ACC112 (cell line): ENCODE measurements around the gene MYOZ3.
A peak's percentile ranks its signal among the peaks of the same experiment; 100 is the strongest.

Source experiments
- H2AFZ ChIP-seq: fragments of 200-600 bp; sonication (generic); one replicate; pipeline ENCODE4 v1.6.0; 2017; ENCODE audit warnings: antibody characterized with exemption, low read length; ENCODE audit not compliant: unreplicated experiment
- H3K27ac ChIP-seq: fragments of 200-600 bp; sonication (generic); 2 replicates; pipeline ENCODE4 v1.5.1; 2014; ENCODE audit warnings: low read depth, mild to moderate bottlenecking, antibody characterized with exemption, low read length, moderate library complexity
- H3K27me3 ChIP-seq: fragments of 200-600 bp; sonication (generic); 2 replicates; pipeline ENCODE4 v1.6.1; 2014; ENCODE audit warnings: mild to moderate bottlenecking, antibody characterized with exemption, low read length, moderate library complexity, mixed read lengths; ENCODE audit not compliant: insufficient read depth
- H3K36me3 ChIP-seq: fragments of 200-600 bp; sonication (generic); 2 replicates; pipeline ENCODE4 v1.6.1; 2016; ENCODE audit warnings: mild to moderate bottlenecking, antibody characterized with exemption, low read length, moderate library complexity, mixed read lengths; ENCODE audit not compliant: insufficient read depth
- H3K4me1 ChIP-seq: fragments of 200-600 bp; sonication (generic); one replicate; pipeline ENCODE4 v1.6.1; 2016; ENCODE audit warnings: low read length, mixed read lengths; ENCODE audit not compliant: insufficient read depth, unreplicated experiment, control insufficient read depth
- H3K4me3 ChIP-seq: fragments of 200-600 bp; sonication (generic); 2 replicates; pipeline ENCODE4 v1.5.1; 2014; ENCODE audit warnings: mild to moderate bottlenecking, low read depth, low read length
- H3K79me2 ChIP-seq: fragments of 200-600 bp; sonication (generic); one replicate; pipeline ENCODE4 v1.6.0; 2016; ENCODE audit warnings: low read length; ENCODE audit not compliant: control insufficient read depth, unreplicated experiment, insufficient read depth

The MYOZ3 gene

DNA sequence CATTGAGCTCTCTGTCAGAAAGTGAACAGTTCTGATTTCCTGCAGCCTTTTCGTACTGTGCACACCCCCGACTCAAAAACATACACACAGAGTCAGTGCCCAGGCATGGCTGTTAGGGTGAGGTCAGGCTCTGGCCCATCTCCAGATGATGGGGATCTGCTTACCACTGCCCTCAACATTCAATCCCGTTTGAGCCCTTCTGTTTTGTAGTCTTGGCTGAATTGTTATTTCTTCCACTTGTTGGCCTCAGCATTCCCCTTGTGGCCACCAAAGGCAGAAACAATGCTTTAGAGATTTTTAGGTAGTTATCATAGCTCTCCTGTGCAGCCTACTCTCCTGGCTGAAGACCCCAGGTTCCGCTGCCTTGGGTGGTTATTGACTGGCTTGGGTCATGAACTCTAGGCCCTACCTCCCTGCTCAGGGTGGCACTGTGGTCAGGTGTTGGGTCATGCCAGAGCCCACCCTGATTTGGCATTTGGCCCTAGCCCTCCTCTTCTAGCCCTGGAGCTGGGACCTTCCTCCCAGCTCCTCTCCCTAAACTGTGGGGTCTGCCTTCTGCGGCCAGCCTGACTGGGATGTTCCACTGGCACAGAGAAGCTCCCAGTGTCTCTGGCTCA is 7.8 kb upstream of the MYOZ3 start:
- Histone ChIP-seq H3K79me2 (no peaks in the 10 kb centered on the region), H2AFZ (no peak overlapping the region), H3K36me3 (no peaks in the 10 kb centered on the region; the same call in 1 of the 2 replicates), H3K4me1 (peaks cover 17% of the 10 kb centered on the region), H3K4me3 (no peak overlapping the region), H3K27me3 (no peaks in the 10 kb centered on the region), H3K27ac (0 out of 2 replicates have a peak overlapping the region, but pooled peaks have one; percentile 6)

DNA sequence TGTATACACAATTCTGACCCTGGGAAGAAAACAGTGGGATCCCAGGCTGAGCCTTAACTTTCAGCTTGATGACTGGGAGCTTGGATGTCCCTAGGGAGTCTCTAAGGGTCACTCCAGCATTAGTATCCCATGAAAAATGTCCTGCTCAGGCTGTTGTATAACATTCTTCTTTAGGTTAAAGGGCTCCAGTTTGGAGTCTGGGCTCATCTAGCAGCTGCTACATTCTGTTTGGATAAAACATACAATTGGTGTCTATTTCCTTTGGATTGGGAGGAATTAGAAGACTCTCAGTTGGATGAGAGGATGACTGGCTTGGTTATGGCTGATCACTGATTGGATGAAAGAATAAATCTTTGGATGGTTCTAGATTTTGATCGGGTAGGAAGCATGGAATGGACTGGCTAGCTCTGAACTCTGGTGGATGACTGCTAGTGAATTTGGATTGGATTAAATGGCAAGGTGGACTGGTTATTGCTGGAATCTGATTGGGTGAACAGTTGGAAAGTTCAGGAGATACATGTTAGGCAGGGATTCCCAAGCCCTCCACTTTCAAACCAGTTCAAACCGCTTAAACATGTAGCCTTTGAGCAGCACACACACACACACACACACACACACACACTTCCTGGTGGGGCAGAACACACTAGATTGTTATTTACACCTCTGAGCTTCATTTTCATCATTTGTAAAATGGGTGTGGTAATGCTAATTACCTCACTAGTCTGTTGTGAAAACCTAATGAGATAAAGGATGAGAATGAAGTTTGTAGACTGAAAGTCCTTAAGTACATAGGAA is 7.1 kb upstream of the MYOZ3 start:
- Histone ChIP-seq H3K4me3 (no peak overlapping the region), H3K4me1 (peaks cover 17% of the 10 kb centered on the region), H3K27ac (0 out of 2 replicates have a peak overlapping the region, but pooled peaks have one; percentile 6), H3K79me2 (no peaks in the 10 kb centered on the region), H2AFZ (no peak overlapping the region), H3K36me3 (no peaks in the 10 kb centered on the region; the same call in 1 of the 2 replicates), H3K27me3 (no peaks in the 10 kb centered on the region)

- Histone ChIP-seq H3K36me3 (no peaks in the 10 kb centered on the region), H2AFZ (no peak overlapping the region), H3K27me3 (no peaks in the 10 kb centered on the region), H3K4me1 (peaks cover 17% of the 10 kb centered on the region), H3K27ac (no peak overlapping the region), H3K79me2 (no peaks in the 10 kb centered on the region), H3K4me3 (no peak overlapping the region)
Measured at GRCh38 chr5:150655221-150655620, 5.8 kb upstream of the MYOZ3 start.

DNA sequence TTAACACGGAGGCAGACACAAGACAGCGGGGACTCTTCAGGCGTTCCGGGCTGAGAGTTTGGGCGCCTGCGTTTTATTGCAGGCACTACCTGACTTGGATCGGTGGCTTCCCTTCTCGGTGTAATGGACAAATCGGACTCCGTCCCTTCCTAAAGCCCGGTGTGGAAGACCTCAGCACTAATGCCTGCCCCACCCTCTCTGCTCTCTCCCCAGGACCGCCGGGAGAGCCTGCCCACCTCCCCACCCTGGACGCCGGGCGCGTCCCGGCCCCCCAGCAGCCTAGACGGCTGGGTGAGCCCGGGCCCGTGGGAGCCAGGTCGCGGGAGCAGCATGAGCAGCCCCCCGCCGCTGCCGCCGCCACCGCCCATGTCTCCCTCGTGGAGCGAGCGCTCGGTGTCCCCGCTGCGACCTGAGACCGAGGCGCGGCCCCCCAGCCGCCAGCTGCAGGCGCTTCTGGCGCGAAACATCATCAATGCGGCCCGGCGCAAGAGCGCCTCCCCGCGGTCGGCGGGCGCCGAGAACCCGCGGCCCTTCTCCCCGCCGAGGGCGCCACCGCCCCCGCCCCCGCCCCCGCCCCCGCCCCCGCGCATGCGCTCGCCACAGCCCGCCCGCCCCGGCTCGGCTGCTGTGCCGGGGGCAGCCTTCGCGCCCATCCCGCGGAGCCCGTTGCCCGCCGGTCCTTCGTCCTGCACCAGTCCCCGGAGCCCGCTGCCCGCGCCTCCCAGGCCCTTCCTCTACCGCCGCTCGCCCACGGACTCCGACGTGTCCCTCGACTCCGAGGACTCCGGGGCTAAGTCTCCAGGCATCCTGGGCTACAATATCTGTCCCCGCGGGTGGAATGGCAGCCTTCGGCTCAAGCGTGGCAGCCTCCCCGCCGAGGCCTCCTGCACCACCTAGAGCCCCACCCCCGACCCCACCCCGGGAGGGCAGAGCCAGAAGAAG is 4.6 kb upstream of the MYOZ3 start:
- Histone ChIP-seq H3K79me2 (no peaks in the 10 kb centered on the region), H3K27me3 (0 out of 2 replicates have a peak, but pooled peaks cover 4% of the 10 kb centered on the region), H3K27ac (no peak overlapping the region), H3K36me3 (no peaks in the 10 kb centered on the region), H2AFZ (no peak overlapping the region), H3K4me1 (peaks cover 17% of the 10 kb centered on the region), H3K4me3 (peak overlapping the region; percentile 86)

GRCh38 chr5:150658121-150658520 is 2.9 kb upstream of the MYOZ3 start:
- Histone ChIP-seq H3K4me1 (peaks cover 10% of the 10 kb centered on the region), H3K27me3 (peaks cover 11% of the 10 kb centered on the region; the same call in 1 of the 2 replicates), H3K79me2 (no peaks in the 10 kb centered on the region), H3K4me3 (no peak overlapping the region), H2AFZ (no peak overlapping the region), H3K27ac (no peak overlapping the region), H3K36me3 (no peaks in the 10 kb centered on the region)

DNA sequence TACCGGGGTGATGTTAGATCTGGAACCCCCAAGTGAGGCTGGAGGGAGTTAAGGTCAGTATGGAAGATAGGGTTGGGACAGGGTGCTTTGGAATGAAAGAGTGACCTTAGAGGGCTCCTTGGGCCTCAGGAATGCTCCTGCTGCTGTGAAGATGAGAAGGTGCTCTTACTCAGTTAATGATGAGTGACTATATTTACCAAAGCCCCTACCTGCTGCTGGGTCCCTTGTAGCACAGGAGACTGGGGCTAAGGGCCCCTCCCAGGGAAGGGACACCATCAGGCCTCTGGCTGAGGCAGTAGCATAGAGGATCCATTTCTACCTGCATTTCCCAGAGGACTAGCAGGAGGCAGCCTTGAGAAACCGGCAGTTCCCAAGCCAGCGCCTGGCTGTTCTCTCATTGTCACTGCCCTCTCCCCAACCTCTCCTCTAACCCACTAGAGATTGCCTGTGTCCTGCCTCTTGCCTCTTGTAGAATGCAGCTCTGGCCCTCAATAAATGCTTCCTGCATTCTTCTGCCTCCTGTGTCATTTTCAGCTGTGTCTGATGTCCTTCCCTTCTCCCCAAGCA is 2.3 kb upstream of the MYOZ3 start:
- Histone ChIP-seq H2AFZ (no peak overlapping the region), H3K27me3 (peaks cover 11% of the 10 kb centered on the region; the same call in 1 of the 2 replicates), H3K79me2 (no peaks in the 10 kb centered on the region), H3K4me3 (no peak overlapping the region), H3K27ac (no peak overlapping the region), H3K36me3 (no peaks in the 10 kb centered on the region), H3K4me1 (peaks cover 4% of the 10 kb centered on the region)

GRCh38 chr5:150659360-150660107 is 1.5 kb upstream of the MYOZ3 start:
- no peaks in the 10 kb centered on the region for H3K4me1 ChIP-seq
- no peaks in the 10 kb centered on the region for H3K36me3 ChIP-seq
- no peaks in the 10 kb centered on the region for H3K79me2 ChIP-seq
- peaks cover 11% of the 10 kb centered on the region; the same call in 1 of the 2 replicates for H3K27me3 ChIP-seq
- no peak overlapping the region for H2AFZ ChIP-seq
- H3K4me3 ChIP-seq = no peak overlapping the region
- H3K27ac ChIP-seq = no peak overlapping the region

GRCh38 chr5:150660108-150660831 is 781 bp upstream of the MYOZ3 start:
- no peak overlapping the region for H2AFZ ChIP-seq
- no peaks in the 10 kb centered on the region for H3K79me2 ChIP-seq
- H3K36me3 ChIP-seq = no peaks in the 10 kb centered on the region
- H3K4me3 ChIP-seq = no peak overlapping the region
- H3K27me3 ChIP-seq = peaks cover 11% of the 10 kb centered on the region; the same call in 1 of the 2 replicates
- no peak overlapping the region for H3K27ac ChIP-seq
- no peaks in the 10 kb centered on the region for H3K4me1 ChIP-seq

DNA sequence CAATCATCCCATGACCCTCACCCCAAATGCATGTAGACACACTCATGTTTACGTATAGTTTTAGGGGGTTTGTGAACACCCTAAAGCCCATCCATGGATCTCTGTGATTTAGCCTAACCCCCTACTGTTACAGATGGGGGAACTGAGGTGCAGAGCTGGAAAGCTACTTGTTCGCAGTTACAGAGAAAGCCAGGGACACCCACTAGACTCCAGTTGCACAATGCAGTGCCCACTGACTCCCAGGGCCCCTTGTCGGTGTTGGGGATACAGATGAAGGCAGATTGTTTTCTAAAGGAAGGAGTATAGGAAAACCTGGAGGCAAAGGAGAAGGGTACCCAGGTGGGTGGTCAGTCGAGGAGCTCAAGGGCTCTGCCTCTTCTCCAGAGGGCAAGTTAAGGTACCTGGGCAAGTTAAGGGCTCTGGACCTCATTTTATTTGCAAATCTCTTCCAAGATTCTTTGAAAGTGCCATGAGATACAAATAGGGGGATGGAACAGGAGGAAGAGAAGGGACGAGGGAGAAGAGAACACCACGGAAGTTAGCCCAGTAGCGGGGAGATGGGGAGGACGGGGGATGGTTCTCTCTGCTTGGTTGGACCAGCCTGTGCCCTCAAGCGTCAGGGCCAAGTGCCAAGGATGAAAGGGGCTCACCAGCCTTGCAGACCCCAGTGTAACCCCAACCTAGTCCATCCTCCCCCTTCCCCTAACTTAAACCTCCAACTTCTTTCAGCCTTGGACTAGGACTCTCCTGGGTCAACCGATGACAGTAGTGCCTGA is 958 bp downstream of the MYOZ3 start:
- H3K4me3 ChIP-seq = no peak overlapping the region
- no peaks in the 10 kb centered on the region for H3K36me3 ChIP-seq
- no peaks in the 10 kb centered on the region for H3K4me1 ChIP-seq
- peaks cover 11% of the 10 kb centered on the region; the same call in 1 of the 2 replicates for H3K27me3 ChIP-seq
- H3K27ac ChIP-seq = no peak overlapping the region
- H3K79me2 ChIP-seq = no peaks in the 10 kb centered on the region
- no peak overlapping the region for H2AFZ ChIP-seq
